Bronchial epithelial cell (primary cell): ENCODE measurements around the gene PRKG1. TPM values are rescaled to one million over a fixed set of nuclear protein-coding genes. Genes with fewer than 3 reads are reported as not detected.

ENCODE experiments used
- DNase-seq: peaks from one replicate; pipeline ENCODE4 v3.0.0-alpha.2; 2010; ENCODE audit warnings: low read depth
- FAIRE-seq: peaks from 2 replicates; lab custom pipeline; 2011; peaks lifted over from hg19 to GRCh38; lab: Jason Lieb, UNC
- H3K27me3 ChIP-seq: 2 replicates; pipeline ENCODE4 v1.5.1; 2011; ENCODE audit warnings: low read length; ENCODE audit not compliant: control insufficient read depth, insufficient read depth
- H3K36me3 ChIP-seq: 2 replicates; pipeline ENCODE4 v1.5.1; 2011; ENCODE audit warnings: low read length; ENCODE audit not compliant: control insufficient read depth, insufficient read depth
- H3K4me3 ChIP-seq: 2 replicates; pipeline ENCODE4 v1.5.1; 2011; ENCODE audit warnings: mild to moderate bottlenecking, low read depth, low read length, control low read depth
- total RNA-seq: library from RNA; depleted of rRNA; stranded (reverse); fragments of >200 nt; gene quantifications from 2 replicates; pipeline ENCODE4 v1.2.1, GENCODE V29; 2014
- TF ChIP-seq, protein P1 (sequence below): IDR thresholded peaks from 2 replicates; pipeline ENCODE4 v1.5.1; 2011; ENCODE audit warnings: mild to moderate bottlenecking, moderate library complexity, low read length, control low read depth, inconsistent platforms; ENCODE audit not compliant: insufficient read depth, severe bottlenecking

The PRKG1 gene
- total RNA-seq, 1 donor from 2014 or later, result 0.26 TPM

DNA sequence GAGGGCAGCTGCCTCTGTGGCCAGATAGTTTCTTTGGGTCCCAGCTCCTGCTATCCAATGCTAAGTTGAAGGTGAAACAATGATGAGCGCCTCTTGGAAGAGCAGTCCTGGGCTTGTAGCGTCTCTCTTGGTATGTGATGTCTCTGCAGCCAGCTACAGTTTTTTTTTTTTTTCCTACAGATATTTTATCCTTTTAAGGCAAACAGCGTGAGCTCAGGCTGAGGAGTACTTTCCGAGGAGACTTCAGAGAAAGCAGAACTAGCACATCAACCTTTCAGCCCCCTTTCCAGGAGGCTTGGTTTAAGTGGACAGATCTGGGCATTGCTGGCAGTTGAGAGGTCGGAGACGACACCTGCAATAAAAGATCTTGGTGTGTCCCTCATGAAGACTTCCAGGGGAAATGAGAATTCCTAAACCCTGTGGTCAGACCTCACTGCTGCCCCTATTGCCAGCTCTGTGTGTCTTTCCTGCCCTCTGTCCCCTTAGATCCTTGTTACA, 9.1 kb downstream of the PRKG1 start:
- DNase-seq (no peak), FAIRE-seq (no peak)
- TF ChIP-seq, protein P1, sequence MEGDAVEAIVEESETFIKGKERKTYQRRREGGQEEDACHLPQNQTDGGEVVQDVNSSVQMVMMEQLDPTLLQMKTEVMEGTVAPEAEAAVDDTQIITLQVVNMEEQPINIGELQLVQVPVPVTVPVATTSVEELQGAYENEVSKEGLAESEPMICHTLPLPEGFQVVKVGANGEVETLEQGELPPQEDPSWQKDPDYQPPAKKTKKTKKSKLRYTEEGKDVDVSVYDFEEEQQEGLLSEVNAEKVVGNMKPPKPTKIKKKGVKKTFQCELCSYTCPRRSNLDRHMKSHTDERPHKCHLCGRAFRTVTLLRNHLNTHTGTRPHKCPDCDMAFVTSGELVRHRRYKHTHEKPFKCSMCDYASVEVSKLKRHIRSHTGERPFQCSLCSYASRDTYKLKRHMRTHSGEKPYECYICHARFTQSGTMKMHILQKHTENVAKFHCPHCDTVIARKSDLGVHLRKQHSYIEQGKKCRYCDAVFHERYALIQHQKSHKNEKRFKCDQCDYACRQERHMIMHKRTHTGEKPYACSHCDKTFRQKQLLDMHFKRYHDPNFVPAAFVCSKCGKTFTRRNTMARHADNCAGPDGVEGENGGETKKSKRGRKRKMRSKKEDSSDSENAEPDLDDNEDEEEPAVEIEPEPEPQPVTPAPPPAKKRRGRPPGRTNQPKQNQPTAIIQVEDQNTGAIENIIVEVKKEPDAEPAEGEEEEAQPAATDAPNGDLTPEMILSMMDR, result no peak
- H3K36me3 ChIP-seq, result no peaks in the 10 kb centered on the region
- peaks cover 5% of the 10 kb centered on the region for H3K27me3 ChIP-seq
- no peak overlapping the region for H3K4me3 ChIP-seq

DNA sequence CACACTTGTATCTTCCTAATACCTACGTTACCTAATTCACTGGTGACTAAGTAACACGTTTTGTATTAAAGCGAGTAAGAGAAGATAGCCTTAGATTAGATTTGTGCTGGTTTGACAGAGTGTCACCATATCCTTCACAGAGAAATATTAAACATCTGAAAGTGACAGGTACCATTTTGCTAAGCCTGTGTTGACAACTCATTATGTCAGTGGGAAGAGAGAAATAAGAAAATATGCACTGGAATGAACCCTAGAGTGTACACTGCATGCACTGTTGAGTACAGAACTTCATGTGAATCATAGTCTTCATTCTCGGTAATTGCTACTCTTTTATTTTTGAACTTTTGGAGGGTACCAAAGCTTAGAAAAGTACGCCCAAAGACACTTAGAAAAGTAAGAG, 10.9 kb downstream of the PRKG1 start:
- no peak overlapping the region for H3K4me3 ChIP-seq
- no peak for DNase-seq
- no peaks in the 10 kb centered on the region for H3K36me3 ChIP-seq
- H3K27me3 ChIP-seq, result peaks cover 5% of the 10 kb centered on the region
- TF ChIP-seq, protein P1, result no peak
- no peak for FAIRE-seq

DNA sequence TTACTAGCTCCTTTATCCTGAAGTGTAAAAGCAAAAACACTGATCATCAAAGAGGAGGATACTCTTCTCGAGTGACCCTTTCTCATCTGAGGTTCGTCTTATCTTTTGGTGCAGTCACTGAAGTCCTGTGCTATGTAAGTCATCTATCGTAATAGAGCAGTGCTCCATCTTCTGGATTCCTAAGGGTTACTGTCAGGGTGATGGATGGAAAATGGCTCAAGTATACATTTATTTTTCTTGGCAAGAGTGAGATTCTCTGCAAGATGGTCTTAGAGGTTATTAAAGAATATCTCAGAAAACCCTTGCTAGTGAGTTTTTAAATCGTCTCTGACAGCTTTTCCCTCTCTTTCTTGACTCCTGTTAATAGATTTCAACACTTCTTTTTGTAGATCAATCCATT, 12.4 kb downstream of the PRKG1 start:
- Histone ChIP-seq H3K27me3 (no peaks in the 10 kb centered on the region), H3K36me3 (no peaks in the 10 kb centered on the region), H3K4me3 (no peak overlapping the region)
- FAIRE-seq, result no peak
- DNase-seq, result no peak
- TF ChIP-seq, protein P1, result no peak

DNA sequence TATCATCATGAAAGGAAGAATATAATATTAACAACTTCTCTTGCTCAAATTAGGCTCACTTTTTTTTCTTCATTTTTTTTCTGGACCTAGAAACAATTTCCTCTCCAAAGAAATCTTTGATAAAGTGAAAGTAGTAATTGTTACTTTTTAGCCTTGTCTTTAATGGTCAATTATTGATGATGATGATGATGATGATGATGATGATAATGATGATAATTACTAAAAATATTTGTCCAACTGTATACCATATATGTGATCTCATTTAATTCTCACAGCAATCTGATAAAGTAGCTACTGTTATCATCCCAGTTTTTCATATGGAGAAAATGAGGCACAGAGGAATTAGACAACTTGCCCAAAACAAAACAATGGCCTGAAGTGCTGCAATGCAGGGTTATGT, 12.8 kb downstream of the PRKG1 start:
- DNase-seq, result no peak
- H3K27me3 ChIP-seq, result no peaks in the 10 kb centered on the region
- H3K4me3 ChIP-seq, result no peak overlapping the region
- no peaks in the 10 kb centered on the region for H3K36me3 ChIP-seq
- TF ChIP-seq, protein P1, result no peak
- FAIRE-seq, result no peak

DNA sequence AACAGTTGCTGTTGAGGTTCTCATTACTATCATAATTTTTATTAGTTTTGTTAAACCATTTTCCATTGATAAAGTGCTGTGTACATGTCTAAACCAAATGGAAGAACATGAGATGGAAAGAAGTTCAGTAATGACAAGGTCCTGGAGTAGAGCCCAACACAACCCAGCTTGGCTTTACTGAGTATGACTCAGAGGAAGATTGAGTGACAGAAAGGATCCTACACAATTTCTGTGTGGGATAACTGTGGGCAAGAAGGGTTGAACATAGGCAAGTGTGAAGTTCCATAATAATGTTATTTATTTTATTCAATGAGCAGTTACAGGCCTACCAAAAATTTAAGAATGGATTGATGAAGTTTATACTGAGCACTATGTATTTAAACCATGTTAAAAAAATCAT, 15.9 kb downstream of the PRKG1 start:
- no peak overlapping the region for H3K4me3 ChIP-seq
- DNase-seq (peak; percentile 16), FAIRE-seq (no peak)
- no peaks in the 10 kb centered on the region for H3K36me3 ChIP-seq
- TF ChIP-seq, protein P1, result no peak
- no peaks in the 10 kb centered on the region for H3K27me3 ChIP-seq

DNA sequence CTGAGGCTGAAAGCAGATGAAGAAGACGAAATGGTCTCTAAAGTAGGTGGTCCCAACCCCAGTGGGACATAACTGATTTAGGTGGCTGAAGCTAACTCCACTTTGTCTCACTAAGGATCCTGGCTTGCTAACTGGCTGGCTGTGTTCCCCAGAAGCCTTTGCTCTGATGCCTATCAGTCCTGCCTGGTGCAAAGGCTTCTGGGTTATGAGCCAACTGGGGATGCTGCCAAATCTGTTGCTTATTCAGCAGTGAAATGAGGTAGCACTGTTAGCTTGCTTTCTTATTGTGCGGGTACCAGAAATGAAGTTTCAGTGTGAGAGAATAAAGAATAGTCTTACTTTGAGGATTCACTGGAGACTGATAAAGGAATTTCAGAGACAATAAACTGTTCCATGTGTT, 18.1 kb downstream of the PRKG1 start:
- TF ChIP-seq, protein P1, result no peak
- no peaks in the 10 kb centered on the region for H3K27me3 ChIP-seq
- FAIRE-seq, result no peak
- H3K36me3 ChIP-seq, result no peaks in the 10 kb centered on the region
- peak; percentile 17 for DNase-seq
- H3K4me3 ChIP-seq, result no peak overlapping the region
